ENCODE results near the gene NELFE.
A peak's percentile ranks its signal among the peaks of the same experiment; 100 is the strongest.
"Not testable (repeated sequence)": the region's sequence is repeated elsewhere in the genome, so short reads cannot be mapped to it uniquely, and the experiment has no call there.

NELFE gene

GRCh38 chr6:31958741-31959739 is at the start of gene NELFE, which contains the start of gene SKIC2:
Gene NELFE, minus strand, starts transcription at chr6:31958971. Its CDS starts 525 bp downstream, at chr6:31958446.
Gene SKIC2, plus strand, starts transcription at chr6:31959175. Its CDS starts 18 bp downstream, at chr6:31959193.
- Histone ChIP-seq H3K4me3 (ENCODE audit: severe bottlenecking) (peak within 1 kb of the TSS; percentile 75), H3K4me1 (ENCODE audit: insufficient read depth, poor library complexity, severe bottlenecking) (no peaks in the 10 kb centered on the region), H3K27me3 (ENCODE audit: insufficient read depth, poor library complexity, severe bottlenecking) (no peaks in the 10 kb centered on the region), H3K27ac (ENCODE audit: poor library complexity, severe bottlenecking) (peak within 1 kb of the TSS; percentile 27), H3K9me3 (ENCODE audit: severe bottlenecking) (no peaks in the 10 kb centered on the region), H3K36me3 (ENCODE audit: low read depth) (peaks cover 79% of the 10 kb centered on the region)
- DNase-seq (ENCODE audit: low spot score) (peak; percentile 98), ATAC-seq (ENCODE audit: low read depth) (peak; percentile 99)
- no peak for TF ChIP-seq CTCF (IDR thresholded peaks at IDR 0.05; ENCODE audit: poor library complexity, severe bottlenecking)

- H3K27me3 ChIP-seq (ENCODE audit: insufficient read depth, poor library complexity, severe bottlenecking); H3K36me3 ChIP-seq (ENCODE audit: low read depth); H3K4me3 ChIP-seq (ENCODE audit: severe bottlenecking); H3K4me1 ChIP-seq (ENCODE audit: insufficient read depth, poor library complexity, severe bottlenecking); H3K27ac ChIP-seq (ENCODE audit: poor library complexity, severe bottlenecking); ATAC-seq (ENCODE audit: low read depth); H3K9me3 ChIP-seq (ENCODE audit: severe bottlenecking); DNase-seq (ENCODE audit: low spot score): not testable (repeated sequence)
Measured at GRCh38 chr6:32008037-32008436, 49.3 kb upstream of the NELFE start.

- H3K4me3 ChIP-seq (ENCODE audit: severe bottlenecking); H3K27ac ChIP-seq (ENCODE audit: poor library complexity, severe bottlenecking); H3K36me3 ChIP-seq (ENCODE audit: low read depth); H3K27me3 ChIP-seq (ENCODE audit: insufficient read depth, poor library complexity, severe bottlenecking); DNase-seq (ENCODE audit: low spot score); H3K9me3 ChIP-seq (ENCODE audit: severe bottlenecking); ATAC-seq (ENCODE audit: low read depth); H3K4me1 ChIP-seq (ENCODE audit: insufficient read depth, poor library complexity, severe bottlenecking): not testable (repeated sequence)
Measured at GRCh38 chr6:32007086-32007485, 48.3 kb upstream of the NELFE start.

GRCh38 chr6:32005991-32006529 is 47.3 kb upstream of the NELFE start:
- not testable (repeated sequence) for H3K4me3 ChIP-seq (ENCODE audit: severe bottlenecking); H3K36me3 ChIP-seq (ENCODE audit: low read depth); H3K27me3 ChIP-seq (ENCODE audit: insufficient read depth, poor library complexity, severe bottlenecking); H3K9me3 ChIP-seq (ENCODE audit: severe bottlenecking); ATAC-seq (ENCODE audit: low read depth); H3K27ac ChIP-seq (ENCODE audit: poor library complexity, severe bottlenecking); H3K4me1 ChIP-seq (ENCODE audit: insufficient read depth, poor library complexity, severe bottlenecking); DNase-seq (ENCODE audit: low spot score)

- not testable (repeated sequence) for ATAC-seq (ENCODE audit: low read depth); DNase-seq (ENCODE audit: low spot score); H3K4me1 ChIP-seq (ENCODE audit: insufficient read depth, poor library complexity, severe bottlenecking); H3K9me3 ChIP-seq (ENCODE audit: severe bottlenecking); H3K4me3 ChIP-seq (ENCODE audit: severe bottlenecking); H3K36me3 ChIP-seq (ENCODE audit: low read depth); H3K27ac ChIP-seq (ENCODE audit: poor library complexity, severe bottlenecking); H3K27me3 ChIP-seq (ENCODE audit: insufficient read depth, poor library complexity, severe bottlenecking)
Measured at GRCh38 chr6:32005538-32005880, 46.7 kb upstream of the NELFE start.

- DNase-seq (ENCODE audit: low spot score); H3K27me3 ChIP-seq (ENCODE audit: insufficient read depth, poor library complexity, severe bottlenecking); H3K27ac ChIP-seq (ENCODE audit: poor library complexity, severe bottlenecking); H3K9me3 ChIP-seq (ENCODE audit: severe bottlenecking); H3K4me1 ChIP-seq (ENCODE audit: insufficient read depth, poor library complexity, severe bottlenecking); H3K36me3 ChIP-seq (ENCODE audit: low read depth); H3K4me3 ChIP-seq (ENCODE audit: severe bottlenecking): not testable (repeated sequence)
- ATAC-seq (ENCODE audit: low read depth) = peak; percentile 44; the same call in 1 of the 3 replicates
Measured at GRCh38 chr6:32004864-32005537, 46.2 kb upstream of the NELFE start.

GRCh38 chr6:32004393-32004792 is 45.6 kb upstream of the NELFE start:
- H3K27ac ChIP-seq (ENCODE audit: poor library complexity, severe bottlenecking); H3K4me3 ChIP-seq (ENCODE audit: severe bottlenecking); H3K27me3 ChIP-seq (ENCODE audit: insufficient read depth, poor library complexity, severe bottlenecking); H3K4me1 ChIP-seq (ENCODE audit: insufficient read depth, poor library complexity, severe bottlenecking); ATAC-seq (ENCODE audit: low read depth); H3K36me3 ChIP-seq (ENCODE audit: low read depth); DNase-seq (ENCODE audit: low spot score); H3K9me3 ChIP-seq (ENCODE audit: severe bottlenecking): not testable (repeated sequence)

- not testable (repeated sequence) for H3K4me3 ChIP-seq (ENCODE audit: severe bottlenecking); H3K27me3 ChIP-seq (ENCODE audit: insufficient read depth, poor library complexity, severe bottlenecking); DNase-seq (ENCODE audit: low spot score); H3K9me3 ChIP-seq (ENCODE audit: severe bottlenecking); H3K27ac ChIP-seq (ENCODE audit: poor library complexity, severe bottlenecking); H3K4me1 ChIP-seq (ENCODE audit: insufficient read depth, poor library complexity, severe bottlenecking); ATAC-seq (ENCODE audit: low read depth); H3K36me3 ChIP-seq (ENCODE audit: low read depth)
Measured at GRCh38 chr6:32003301-32003700, 44.5 kb upstream of the NELFE start.

- not testable (repeated sequence) for H3K27ac ChIP-seq (ENCODE audit: poor library complexity, severe bottlenecking); H3K4me1 ChIP-seq (ENCODE audit: insufficient read depth, poor library complexity, severe bottlenecking); H3K4me3 ChIP-seq (ENCODE audit: severe bottlenecking); DNase-seq (ENCODE audit: low spot score); ATAC-seq (ENCODE audit: low read depth); H3K36me3 ChIP-seq (ENCODE audit: low read depth); H3K9me3 ChIP-seq (ENCODE audit: severe bottlenecking); H3K27me3 ChIP-seq (ENCODE audit: insufficient read depth, poor library complexity, severe bottlenecking)
Measured at GRCh38 chr6:32002546-32003268, 43.9 kb upstream of the NELFE start.

- H3K27me3 ChIP-seq (ENCODE audit: insufficient read depth, poor library complexity, severe bottlenecking); H3K27ac ChIP-seq (ENCODE audit: poor library complexity, severe bottlenecking); H3K9me3 ChIP-seq (ENCODE audit: severe bottlenecking); DNase-seq (ENCODE audit: low spot score); H3K4me1 ChIP-seq (ENCODE audit: insufficient read depth, poor library complexity, severe bottlenecking); ATAC-seq (ENCODE audit: low read depth); H3K4me3 ChIP-seq (ENCODE audit: severe bottlenecking); H3K36me3 ChIP-seq (ENCODE audit: low read depth): not testable (repeated sequence)
Measured at GRCh38 chr6:31996385-31996784, 37.6 kb upstream of the NELFE start.
